Mesenchymal stem cell (in vitro differentiated cells and primary cell): ENCODE data around the gene MACROH2A1.

Experiments
- DNase-seq: peaks from one replicate; pipeline ENCODE4 v3.0.0-alpha.2; 2013
- H2AFZ ChIP-seq: one replicate; pipeline ENCODE4 v1.6.1; 2013; ENCODE audit warnings: low read depth, mild to moderate bottlenecking, control low read depth, inconsistent platforms, low read length, moderate library complexity
- H2AK5ac ChIP-seq: 2 replicates; pipeline ENCODE4 v1.6.1; 2013; ENCODE audit warnings: low read length, moderate library complexity, mild to moderate bottlenecking, inconsistent platforms; ENCODE audit not compliant: severe bottlenecking
- H2BK120ac ChIP-seq: one replicate; pipeline ENCODE4 v1.6.1; 2013; ENCODE audit warnings: low read depth, mild to moderate bottlenecking, inconsistent platforms, low read length, moderate library complexity
- H2BK12ac ChIP-seq, 2 experiments: one replicate each; pipeline ENCODE4 v1.6.1; 2013; ENCODE audit warnings: inconsistent platforms in 2 of 2, low read length in 2 of 2, mild to moderate bottlenecking in 2 of 2, moderate library complexity in 2 of 2, control low read depth in 1 of 2
- H2BK15ac ChIP-seq: one replicate; pipeline ENCODE4 v1.6.1; 2013; ENCODE audit warnings: mild to moderate bottlenecking, low read depth, inconsistent platforms; ENCODE audit not compliant: poor library complexity, severe bottlenecking
- H2BK5ac ChIP-seq: 2 replicates; pipeline ENCODE4 v1.6.1; 2013; ENCODE audit warnings: low read depth, mild to moderate bottlenecking, low read length, control low read depth, inconsistent platforms; ENCODE audit not compliant: poor library complexity, severe bottlenecking
- H3K14ac ChIP-seq, 2 experiments: one replicate each; pipeline ENCODE4 v1.6.1; 2013; ENCODE audit warnings: inconsistent platforms in 2 of 2, low read length in 2 of 2, control low read depth in 1 of 2, mild to moderate bottlenecking in 1 of 2, moderate library complexity in 1 of 2
- H3K18ac ChIP-seq, 2 experiments: one replicate each; pipeline ENCODE4 v1.6.1; 2013; ENCODE audit warnings: inconsistent platforms in 2 of 2, low read length in 2 of 2, control low read depth in 1 of 2, low read depth in 1 of 2, mild to moderate bottlenecking in 1 of 2
- H3K23ac ChIP-seq, 2 experiments: one replicate each; pipeline ENCODE4 v1.6.1; 2013; ENCODE audit warnings: inconsistent platforms in 2 of 2, low read length in 2 of 2, mild to moderate bottlenecking in 2 of 2, moderate library complexity in 2 of 2, control low read depth in 1 of 2
- H3K27ac ChIP-seq: 2 replicates; pipeline ENCODE4 v1.5.1; 2013; ENCODE audit warnings: mild to moderate bottlenecking, moderate library complexity, low read length, control low read depth, inconsistent platforms; ENCODE audit not compliant: poor library complexity, severe bottlenecking
- H3K27me3 ChIP-seq, 2 experiments: 2 replicates each; pipeline versions ENCODE4 v1.6.1 to v1.7.0; 2013; ENCODE audit warnings: low read length in 2 of 2, mild to moderate bottlenecking in 2 of 2, moderate library complexity in 2 of 2, control low read depth in 1 of 2, inconsistent platforms in 1 of 2; ENCODE audit not compliant: control insufficient read depth in 1 of 2, insufficient read depth in 1 of 2
- H3K36me3 ChIP-seq, 2 experiments: 2 replicates each; pipeline versions ENCODE4 v1.6.1 to v1.7.0; 2013; ENCODE audit warnings: low read length in 2 of 2, control low read depth in 1 of 2, inconsistent platforms in 1 of 2, low read depth in 1 of 2, mild to moderate bottlenecking in 1 of 2; ENCODE audit not compliant: insufficient read depth in 2 of 2, control insufficient read depth in 1 of 2
- H3K4ac ChIP-seq, 2 experiments: one replicate each; pipeline ENCODE4 v1.6.1; 2013; ENCODE audit warnings: inconsistent platforms in 2 of 2, low read length in 2 of 2, mild to moderate bottlenecking in 2 of 2, moderate library complexity in 2 of 2, control low read depth in 1 of 2, low read depth in 1 of 2
- H3K4me1 ChIP-seq: 2 replicates; pipeline ENCODE4 v1.6.1; 2013; ENCODE audit warnings: low read depth, low read length, control low read depth; ENCODE audit not compliant: control insufficient read depth, insufficient read depth
- H3K4me2 ChIP-seq: 2 replicates; pipeline ENCODE4 v1.6.1; 2013; ENCODE audit warnings: low read length, mild to moderate bottlenecking, inconsistent platforms; ENCODE audit not compliant: poor library complexity, severe bottlenecking
- H3K4me3 ChIP-seq, 2 experiments: 2 replicates each; pipeline versions ENCODE4 v1.5.1 to v1.7.0; 2013; ENCODE audit warnings: low read length in 2 of 2, mild to moderate bottlenecking in 2 of 2, control low read depth in 1 of 2, low read depth in 1 of 2; ENCODE audit not compliant: insufficient read depth in 1 of 2
- H3K79me1 ChIP-seq: replicated peaks from 2 replicates; pipeline ENCODE4 v1.6.1; 2013; ENCODE audit warnings: mild to moderate bottlenecking, control low read depth, low read length, inconsistent platforms; ENCODE audit not compliant: poor library complexity, severe bottlenecking
- H3K9ac ChIP-seq: 2 replicates; pipeline ENCODE4 v1.7.0; 2013; ENCODE audit warnings: mild to moderate bottlenecking, low read length, moderate library complexity
- H3K9me3 ChIP-seq: 2 replicates; pipeline ENCODE4 v1.7.0; 2013; ENCODE audit warnings: mild to moderate bottlenecking, low read length; ENCODE audit not compliant: control insufficient read depth
- H4K8ac ChIP-seq: one replicate; pipeline ENCODE4 v1.6.1; 2013; ENCODE audit warnings: inconsistent platforms, mild to moderate bottlenecking, low read length, moderate library complexity
- H4K91ac ChIP-seq: one replicate; pipeline ENCODE4 v1.6.1; 2013; ENCODE audit warnings: mild to moderate bottlenecking, low read length, inconsistent platforms
- WGBS: methylation state at CpG from one replicate; pipeline ENCODE4 v1.1.7; 2013; ENCODE audit warnings: mixed read lengths; 5-methylcytosine and 5-hydroxymethylcytosine counted together

The MACROH2A1 gene

GRCh38 chr5:135398160-135398854, 724 bp downstream of the MACROH2A1 start:
- peak overlapping the region in 1 of 2 experiments; percentile 78 for H3K23ac ChIP-seq
- H2BK15ac ChIP-seq, result no peak overlapping the region
- H3K4ac ChIP-seq, result peak overlapping the region; percentile 58 to 80
- H2AK5ac ChIP-seq, result peak overlapping the region; percentile 54
- H2AFZ ChIP-seq, result no peak overlapping the region
- peaks cover 0 to 3% of the 10 kb centered on the region in 2 experiments for H3K36me3 ChIP-seq
- peak overlapping the region; percentile 95 for H3K9ac ChIP-seq
- peak overlapping the region; percentile 71 for H2BK120ac ChIP-seq
- H2BK12ac ChIP-seq, result peak overlapping the region in 1 of 2 experiments; percentile 48
- WGBS, result under 1% methylated on average over 37 of the region's 43 CpGs
- peak overlapping the region; percentile 73 for H4K8ac ChIP-seq
- peak; percentile 49 for DNase-seq
- H3K18ac ChIP-seq, result peak overlapping the region; percentile 93 to 95
- H3K4me2 ChIP-seq, result peak overlapping the region; percentile 88
- H3K14ac ChIP-seq, result peak overlapping the region; percentile 68 to 97
- H3K27ac ChIP-seq, result peak overlapping the region; percentile 70
- H3K79me1 ChIP-seq, result peaks cover 3% of the 10 kb centered on the region
- H3K4me3 ChIP-seq, result peak overlapping the region; percentile 91 to 94
- H2BK5ac ChIP-seq, result peak overlapping the region; percentile 80
- no peaks in the 10 kb centered on the region for H3K27me3 ChIP-seq
- H4K91ac ChIP-seq, result no peak overlapping the region
- H3K4me1 ChIP-seq, result peaks cover 26% of the 10 kb centered on the region
- no peaks in the 10 kb centered on the region for H3K9me3 ChIP-seq

GRCh38 chr5:135397084-135397483, 1.9 kb downstream of the MACROH2A1 start:
- no peak overlapping the region for H3K18ac ChIP-seq
- WGBS, result 97% methylated on average over 5 of the region's 5 CpGs
- peaks cover 3% of the 10 kb centered on the region for H3K79me1 ChIP-seq
- no peak overlapping the region for H4K8ac ChIP-seq
- peaks cover 28% of the 10 kb centered on the region for H3K4me1 ChIP-seq
- no peak overlapping the region for H3K14ac ChIP-seq
- H3K4ac ChIP-seq, result no peak overlapping the region
- H2BK5ac ChIP-seq, result no peak overlapping the region
- no peak overlapping the region for H3K27ac ChIP-seq
- H4K91ac ChIP-seq, result no peak overlapping the region
- H3K27me3 ChIP-seq, result no peaks in the 10 kb centered on the region
- H2BK12ac ChIP-seq, result no peak overlapping the region
- peak overlapping the region in 1 of 2 experiments; percentile 94 for H3K4me3 ChIP-seq
- H3K9ac ChIP-seq, result peak overlapping the region; percentile 95
- H2BK15ac ChIP-seq, result peak overlapping the region; percentile 6
- H3K4me2 ChIP-seq, result no peak overlapping the region
- no peak overlapping the region for H2BK120ac ChIP-seq
- H2AFZ ChIP-seq, result no peak overlapping the region
- H3K9me3 ChIP-seq, result no peaks in the 10 kb centered on the region
- peak overlapping the region in 1 of 2 experiments; percentile 51 for H3K23ac ChIP-seq
- peaks cover 0 to 7% of the 10 kb centered on the region in 2 experiments for H3K36me3 ChIP-seq
- H2AK5ac ChIP-seq, result no peak overlapping the region
- DNase-seq, result no peak

- H3K4me3 ChIP-seq, result no peak overlapping the region
- no peak overlapping the region for H3K23ac ChIP-seq
- no peak overlapping the region for H2AFZ ChIP-seq
- 96% methylated on average over 4 of the region's 4 CpGs for WGBS
- no peak overlapping the region for H4K91ac ChIP-seq
- H3K4ac ChIP-seq, result no peak overlapping the region
- H2BK12ac ChIP-seq, result peak overlapping the region in 1 of 2 experiments; percentile 6
- no peak overlapping the region for H3K4me2 ChIP-seq
- no peak overlapping the region for H3K14ac ChIP-seq
- peaks cover 3% of the 10 kb centered on the region for H3K79me1 ChIP-seq
- H3K18ac ChIP-seq, result no peak overlapping the region
- H4K8ac ChIP-seq, result no peak overlapping the region
- peaks cover 0 to 7% of the 10 kb centered on the region in 2 experiments for H3K36me3 ChIP-seq
- DNase-seq, result no peak
- H3K9me3 ChIP-seq, result no peaks in the 10 kb centered on the region
- H3K4me1 ChIP-seq, result peaks cover 33% of the 10 kb centered on the region
- no peak overlapping the region for H3K27ac ChIP-seq
- H2BK120ac ChIP-seq, result no peak overlapping the region
- peak overlapping the region; percentile 95 for H3K9ac ChIP-seq
- H3K27me3 ChIP-seq, result no peaks in the 10 kb centered on the region
- H2BK5ac ChIP-seq, result no peak overlapping the region
- no peak overlapping the region for H2BK15ac ChIP-seq
- no peak overlapping the region for H2AK5ac ChIP-seq
Measured at GRCh38 chr5:135396459-135397055, 2.5 kb downstream of the MACROH2A1 start.

GRCh38 chr5:135395866-135396265, 3.2 kb downstream of the MACROH2A1 start:
- Histone ChIP-seq H2AFZ (no peak overlapping the region), H3K27me3 (no peaks in the 10 kb centered on the region), H3K4me1 (peaks cover 36% of the 10 kb centered on the region), H4K8ac (no peak overlapping the region), H3K9ac (no peak overlapping the region), H3K79me1 (peaks cover 3% of the 10 kb centered on the region), H3K4me3 (no peak overlapping the region), H4K91ac (no peak overlapping the region), H3K9me3 (no peaks in the 10 kb centered on the region), H3K23ac (no peak overlapping the region), H3K36me3 (peaks cover 0 to 7% of the 10 kb centered on the region in 2 experiments), H2AK5ac (no peak overlapping the region), H2BK120ac (no peak overlapping the region), H2BK5ac (no peak overlapping the region), H3K14ac (no peak overlapping the region), H3K18ac (no peak overlapping the region), H2BK12ac (no peak overlapping the region), H3K27ac (no peak overlapping the region), H2BK15ac (no peak overlapping the region), H3K4me2 (no peak overlapping the region), H3K4ac (no peak overlapping the region)
- no peak for DNase-seq
- WGBS, result 91% methylated on average over 4 of the region's 4 CpGs
